NCI-H748 (cell line): ENCODE data around the gene TMTC4.
"Not testable (repeated sequence)": the region's sequence is repeated elsewhere in the genome, so short reads cannot be mapped to it uniquely, and the experiment has no call there.

Experiments
- DNase-seq: peaks from one replicate; lab custom pipeline; 2025; ENCODE audit not compliant: unreplicated experiment; lab: John Stamatoyannopoulos, UW

The TMTC4 gene

GRCh38 chr13:100589178-100589725, 85.3 kb downstream of the TMTC4 start:
- DNase-seq, result peak; percentile 51

- peak; percentile 91 for DNase-seq
These were observed 86.0 kb downstream of the TMTC4 start, which contains the start of gene GGACT for GRCh38 chr13:100588331-100589177. GGACT (minus strand) TSS chr13:100588789; CDS start chr13:100532591, 56,198 bp downstream.

GRCh38 chr13:100584896-100585295, 89.7 kb downstream of the TMTC4 start:
- DNase-seq, result no peak

- no peak for DNase-seq
These were observed 93.1 kb downstream of the TMTC4 start for GRCh38 chr13:100581504-100581903.

- no peak for DNase-seq
These were observed 93.6 kb downstream of the TMTC4 start for GRCh38 chr13:100581030-100581429.

- DNase-seq, result no peak
These were observed 94.5 kb downstream of the TMTC4 start for GRCh38 chr13:100580045-100580444.

GRCh38 chr13:100577239-100577638, 97.4 kb downstream of the TMTC4 start:
- not testable (repeated sequence) for DNase-seq

- DNase-seq, result peak; percentile 85
These were observed 101.5 kb downstream of the TMTC4 start for GRCh38 chr13:100573121-100573520.

- DNase-seq, result no peak
These were observed 108.1 kb downstream of the TMTC4 start for GRCh38 chr13:100566543-100566942.

GRCh38 chr13:100565286-100565685, 109.3 kb downstream of the TMTC4 start:
- DNase-seq, result no peak

GRCh38 chr13:100564444-100565223, 110.0 kb downstream of the TMTC4 start:
- DNase-seq, result no peak

- DNase-seq, result no peak
These were observed 110.8 kb downstream of the TMTC4 start for GRCh38 chr13:100563779-100564178.

GRCh38 chr13:100561599-100562204, 112.9 kb downstream of the TMTC4 start:
- no peak for DNase-seq

GRCh38 chr13:100561158-100561499, 113.5 kb downstream of the TMTC4 start:
- no peak for DNase-seq

- DNase-seq, result no peak
These were observed 114.0 kb downstream of the TMTC4 start for GRCh38 chr13:100560498-100561157.

GRCh38 chr13:100559886-100560285, 114.7 kb downstream of the TMTC4 start:
- DNase-seq, result no peak
